ENCODE measurements around the gene LIN54. TPM values are rescaled to one million over a fixed set of nuclear protein-coding genes. Genes with fewer than 3 reads are reported as not detected.
"Not testable (repeated sequence)": the region's sequence is repeated elsewhere in the genome, so short reads cannot be mapped to it uniquely, and the experiment has no call there.

The LIN54 gene
- total RNA-seq, 1 donor from 2014 or later: 12.3 TPM

- DNase-seq (ENCODE audit: low spot score): no peak
- Mint-ChIP-seq H3K27ac (ENCODE audit: unreplicated experiment) (peak overlapping the region; percentile 96), H3K4me3 (ENCODE audit: unreplicated experiment) (peak overlapping the region; percentile 84), H3K9me3 (ENCODE audit: low read depth) (no peaks in the 10 kb centered on the region), H3K36me3 (ENCODE audit: low read depth) (no peaks in the 10 kb centered on the region), H3K27me3 (ENCODE audit: low read depth) (no peaks in the 10 kb centered on the region), H3K4me1 (ENCODE audit: low read depth) (peaks cover 41% of the 10 kb centered on the region)
- TF ChIP-seq CTCF (IDR thresholded peaks at IDR 0.05): no peak
Observed at GRCh38 chr4:83010111-83010521, 507 bp downstream of the LIN54 start.

- H3K27me3 Mint-ChIP-seq (ENCODE audit: low read depth): no peaks in the 10 kb centered on the region
- no peaks in the 10 kb centered on the region for H3K36me3 Mint-ChIP-seq (ENCODE audit: low read depth)
- peaks cover 41% of the 10 kb centered on the region for H3K4me1 Mint-ChIP-seq (ENCODE audit: low read depth)
- no peak for DNase-seq (ENCODE audit: low spot score)
- TF ChIP-seq CTCF (IDR thresholded peaks at IDR 0.05): no peak
- no peaks in the 10 kb centered on the region for H3K9me3 Mint-ChIP-seq (ENCODE audit: low read depth)
- peak overlapping the region; percentile 84 for H3K4me3 Mint-ChIP-seq (ENCODE audit: unreplicated experiment)
- peak overlapping the region; percentile 96 for H3K27ac Mint-ChIP-seq (ENCODE audit: unreplicated experiment)
Observed at GRCh38 chr4:83009529-83009928, 1.1 kb downstream of the LIN54 start.

- H3K27me3 Mint-ChIP-seq (ENCODE audit: low read depth); DNase-seq (ENCODE audit: low spot score); H3K4me1 Mint-ChIP-seq (ENCODE audit: low read depth); H3K36me3 Mint-ChIP-seq (ENCODE audit: low read depth); H3K9me3 Mint-ChIP-seq (ENCODE audit: low read depth); H3K27ac Mint-ChIP-seq (ENCODE audit: unreplicated experiment); H3K4me3 Mint-ChIP-seq (ENCODE audit: unreplicated experiment): not testable (repeated sequence)
Observed at GRCh38 chr4:83003044-83003791, 7.4 kb downstream of the LIN54 start.

GRCh38 chr4:83002329-83002728 lies 8.3 kb downstream of the LIN54 start:
- Mint-ChIP-seq H3K27me3 (ENCODE audit: low read depth) (no peaks in the 10 kb centered on the region), H3K4me1 (ENCODE audit: low read depth) (no peaks in the 10 kb centered on the region), H3K4me3 (ENCODE audit: unreplicated experiment) (no peak overlapping the region), H3K27ac (ENCODE audit: unreplicated experiment) (no peak overlapping the region), H3K9me3 (ENCODE audit: low read depth) (no peaks in the 10 kb centered on the region), H3K36me3 (ENCODE audit: low read depth) (no peaks in the 10 kb centered on the region)
- no peak for DNase-seq (ENCODE audit: low spot score)
- no peak for TF ChIP-seq CTCF (IDR thresholded peaks at IDR 0.05)

- no peaks in the 10 kb centered on the region for H3K9me3 Mint-ChIP-seq (ENCODE audit: low read depth)
- H3K4me1 Mint-ChIP-seq (ENCODE audit: low read depth): no peaks in the 10 kb centered on the region
- no peaks in the 10 kb centered on the region for H3K27me3 Mint-ChIP-seq (ENCODE audit: low read depth)
- H3K27ac Mint-ChIP-seq (ENCODE audit: unreplicated experiment): no peak overlapping the region
- no peak for TF ChIP-seq CTCF (IDR thresholded peaks at IDR 0.05)
- DNase-seq (ENCODE audit: low spot score): no peak
- H3K36me3 Mint-ChIP-seq (ENCODE audit: low read depth): no peaks in the 10 kb centered on the region
- no peak overlapping the region for H3K4me3 Mint-ChIP-seq (ENCODE audit: unreplicated experiment)
Observed at GRCh38 chr4:82998898-82999297, 11.7 kb downstream of the LIN54 start.

- no peaks in the 10 kb centered on the region for H3K9me3 Mint-ChIP-seq (ENCODE audit: low read depth)
- TF ChIP-seq CTCF (IDR thresholded peaks at IDR 0.05): no peak
- H3K27me3 Mint-ChIP-seq (ENCODE audit: low read depth): no peaks in the 10 kb centered on the region
- H3K27ac Mint-ChIP-seq (ENCODE audit: unreplicated experiment): no peak overlapping the region
- H3K4me3 Mint-ChIP-seq (ENCODE audit: unreplicated experiment): no peak overlapping the region
- peaks cover 4% of the 10 kb centered on the region for H3K4me1 Mint-ChIP-seq (ENCODE audit: low read depth)
- DNase-seq (ENCODE audit: low spot score): no peak
- H3K36me3 Mint-ChIP-seq (ENCODE audit: low read depth): no peaks in the 10 kb centered on the region
Observed at GRCh38 chr4:82994834-82995233, 15.8 kb downstream of the LIN54 start.
